ENCODE data around the gene CCR2. TPM values are rescaled to one million over a fixed set of nuclear protein-coding genes. Genes with fewer than 3 reads are reported as not detected.

Gene CCR2
- total and polyA plus RNA-seq, 2 of the 4 experiments (the other 2 are of a cell fraction), result not detected

DNA sequence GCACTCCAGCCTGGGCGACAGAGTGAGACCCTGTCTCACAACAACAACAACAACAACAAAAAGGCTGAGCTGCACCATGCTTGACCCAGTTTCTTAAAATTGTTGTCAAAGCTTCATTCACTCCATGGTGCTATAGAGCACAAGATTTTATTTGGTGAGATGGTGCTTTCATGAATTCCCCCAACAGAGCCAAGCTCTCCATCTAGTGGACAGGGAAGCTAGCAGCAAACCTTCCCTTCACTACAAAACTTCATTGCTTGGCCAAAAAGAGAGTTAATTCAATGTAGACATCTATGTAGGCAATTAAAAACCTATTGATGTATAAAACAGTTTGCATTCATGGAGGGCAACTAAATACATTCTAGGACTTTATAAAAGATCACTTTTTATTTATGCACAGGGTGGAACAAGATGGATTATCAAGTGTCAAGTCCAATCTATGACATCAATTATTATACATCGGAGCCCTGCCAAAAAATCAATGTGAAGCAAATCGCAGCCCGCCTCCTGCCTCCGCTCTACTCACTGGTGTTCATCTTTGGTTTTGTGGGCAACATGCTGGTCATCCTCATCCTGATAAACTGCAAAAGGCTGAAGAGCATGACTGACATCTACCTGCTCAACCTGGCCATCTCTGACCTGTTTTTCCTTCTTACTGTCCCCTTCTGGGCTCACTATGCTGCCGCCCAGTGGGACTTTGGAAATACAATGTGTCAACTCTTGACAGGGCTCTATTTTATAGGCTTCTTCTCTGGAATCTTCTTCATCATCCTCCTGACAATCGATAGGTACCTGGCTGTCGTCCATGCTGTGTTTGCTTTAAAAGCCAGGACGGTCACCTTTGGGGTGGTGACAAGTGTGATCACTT is 18.8 kb downstream of the CCR2 start:
- H2BK120ac ChIP-seq (ENCODE audit: low read depth, low read length), result no peak overlapping the region
- peaks cover 54% of the 10 kb centered on the region for H3K27me3 ChIP-seq (ENCODE audit: control insufficient read depth, insufficient read depth, low read length)
- DNase-seq (peak; percentile 29), ATAC-seq (ENCODE audit: low read depth) (peak; percentile 74)
- no peak overlapping the region for H3K23ac ChIP-seq (ENCODE audit: low read depth, low read length)
- H3K4me3 ChIP-seq (ENCODE audit: insufficient read depth, low read depth, low read length), result no peak overlapping the region
- H4K91ac ChIP-seq (ENCODE audit: insufficient read depth, low read depth, low read length), result no peak overlapping the region
- no TSS peak for BruUV-seq (replicated peaks)
- no peak overlapping the region for H3K14ac ChIP-seq (replicated peaks; ENCODE audit: low read depth, low read length)
- no peaks in the 10 kb centered on the region for H3K9me1 ChIP-seq (ENCODE audit: insufficient read depth, low read length)
- TF ChIP-seq SMC3 (IDR thresholded peaks at IDR 0.05; ENCODE audit: low read depth, low read length) (peak; percentile 53), RAD21 (IDR thresholded peaks at IDR 0.05; ENCODE audit: low read length) (peak; percentile 58), CEBPB (IDR thresholded peaks at IDR 0.05; ENCODE audit: low read depth, low read length) (no peak)
- TF ChIP-seq, protein P1, sequence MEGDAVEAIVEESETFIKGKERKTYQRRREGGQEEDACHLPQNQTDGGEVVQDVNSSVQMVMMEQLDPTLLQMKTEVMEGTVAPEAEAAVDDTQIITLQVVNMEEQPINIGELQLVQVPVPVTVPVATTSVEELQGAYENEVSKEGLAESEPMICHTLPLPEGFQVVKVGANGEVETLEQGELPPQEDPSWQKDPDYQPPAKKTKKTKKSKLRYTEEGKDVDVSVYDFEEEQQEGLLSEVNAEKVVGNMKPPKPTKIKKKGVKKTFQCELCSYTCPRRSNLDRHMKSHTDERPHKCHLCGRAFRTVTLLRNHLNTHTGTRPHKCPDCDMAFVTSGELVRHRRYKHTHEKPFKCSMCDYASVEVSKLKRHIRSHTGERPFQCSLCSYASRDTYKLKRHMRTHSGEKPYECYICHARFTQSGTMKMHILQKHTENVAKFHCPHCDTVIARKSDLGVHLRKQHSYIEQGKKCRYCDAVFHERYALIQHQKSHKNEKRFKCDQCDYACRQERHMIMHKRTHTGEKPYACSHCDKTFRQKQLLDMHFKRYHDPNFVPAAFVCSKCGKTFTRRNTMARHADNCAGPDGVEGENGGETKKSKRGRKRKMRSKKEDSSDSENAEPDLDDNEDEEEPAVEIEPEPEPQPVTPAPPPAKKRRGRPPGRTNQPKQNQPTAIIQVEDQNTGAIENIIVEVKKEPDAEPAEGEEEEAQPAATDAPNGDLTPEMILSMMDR (conservative IDR thresholded peaks at IDR 0.05; ENCODE audit: low read depth, low read length), result peak; percentile 61
- no peaks in the 10 kb centered on the region for H4K20me1 ChIP-seq (ENCODE audit: insufficient read depth, low read length)
- no peaks in the 10 kb centered on the region for H3K9me3 ChIP-seq (ENCODE audit: control insufficient read depth, insufficient read depth, low read length)
- H2AK5ac ChIP-seq (ENCODE audit: low read depth, low read length), result no peak overlapping the region
- no peak overlapping the region for H3K56ac ChIP-seq (ENCODE audit: extremely low read depth, insufficient read depth, low read length)
- H3K18ac ChIP-seq (ENCODE audit: low read depth, low read length), result no peak overlapping the region
- H3K4me1 ChIP-seq (ENCODE audit: control insufficient read depth, insufficient read depth, low read length), result no peaks in the 10 kb centered on the region
- H2AFZ ChIP-seq (replicated peaks; ENCODE audit: low read length, poor library complexity), result no peak overlapping the region
- CTCF ChIA-PET, result interaction anchor here (0.7 to 2.7 kb wide), 7 partner anchors 14 to 294 kb away, joined by 3 to 8 read pairs (median 3); no protein-coding TSS in a partner anchor
- no peak overlapping the region for H2AK9ac ChIP-seq (replicated peaks; ENCODE audit: low read depth, low read length, poor library complexity)
- no CpG with 5 or more reads among the region's 9 CpGs for WGBS, 2 experiments (ENCODE audit: extremely low coverage in 2 of 2, insufficient read length in 1 of 2)
- H4K5ac ChIP-seq (ENCODE audit: low read depth, low read length), result no peak overlapping the region
- no peak overlapping the region for H4K8ac ChIP-seq (ENCODE audit: low read depth in 2 of 2, low read length in 2 of 2)
- dilution Hi-C loops (cut with HindIII; ENCODE audit: low sequenced_read_pairs, unreplicated experiment) (no loop called here), in situ Hi-C loops (cut with MboI; ENCODE audit: low sequenced_read_pairs) (loop anchor here (10.0 kb wide), 2 partner anchors 288 to 428 kb away; partner anchors contain the start of gene CXCR6), intact Hi-C loops (cut with micrococcal nuclease) (loop anchor here (1.0 to 5.0 kb wide), 2 partner anchors 165 to 284 kb away; partner anchors contain the start of gene CCR1)
- no peak overlapping the region for H2BK20ac ChIP-seq (ENCODE audit: low read depth, low read length)
- no peaks in the 10 kb centered on the region for H3K79me1 ChIP-seq (ENCODE audit: low read depth in 1 of 2, low read length in 2 of 2)
- no peak overlapping the region for H3K9ac ChIP-seq (ENCODE audit: low read depth, low read length)
- no peak overlapping the region for H3K4ac ChIP-seq (ENCODE audit: low read depth, low read length)
- no peak overlapping the region for H3K4me2 ChIP-seq (ENCODE audit: low read depth, low read length)
- no peak overlapping the region for H3K27ac ChIP-seq (ENCODE audit: insufficient read depth, low read length)
- H3K36me3 ChIP-seq (ENCODE audit: control insufficient read depth, insufficient read depth, low read length), result no peaks in the 10 kb centered on the region
- H2BK5ac ChIP-seq (ENCODE audit: low read depth, low read length, poor library complexity, severe bottlenecking), result no peak overlapping the region
- H2BK15ac ChIP-seq (ENCODE audit: low read depth, low read length), result no peak overlapping the region
- POLR2A ChIA-PET (ENCODE audit: unreplicated experiment), result no interaction called here
